GM19238 (cell line): ENCODE measurements around the gene PCNX2.

Source experiments
- DNase-seq: peaks from one replicate; pipeline ENCODE4 v3.0.0; 2011; ENCODE audit warnings: low spot score; ENCODE audit not compliant: insufficient read length

Gene PCNX2

GRCh38 chr1:233065685-233066084, 229.8 kb downstream of the PCNX2 start:
- DNase-seq, result no peak

- DNase-seq, result no peak
Measured at GRCh38 chr1:233064988-233065387, 230.5 kb downstream of the PCNX2 start.

GRCh38 chr1:233063462-233063861, 232.1 kb downstream of the PCNX2 start:
- DNase-seq, result no peak

- no peak for DNase-seq
Measured at GRCh38 chr1:233061265-233061664, 234.3 kb downstream of the PCNX2 start.

GRCh38 chr1:233060461-233060994, 235.0 kb downstream of the PCNX2 start:
- DNase-seq, result no peak

- no peak for DNase-seq
Measured at GRCh38 chr1:233057836-233058235, 237.7 kb downstream of the PCNX2 start.

- DNase-seq, result no peak
Measured at GRCh38 chr1:233055879-233056641, 239.5 kb downstream of the PCNX2 start.

- DNase-seq, result no peak
Measured at GRCh38 chr1:233045588-233045987, 249.9 kb downstream of the PCNX2 start.

- no peak for DNase-seq
Measured at GRCh38 chr1:233042834-233043233, 252.7 kb downstream of the PCNX2 start.

- DNase-seq, result no peak
Measured at GRCh38 chr1:233040494-233040893, 255.0 kb downstream of the PCNX2 start.

GRCh38 chr1:233038581-233038980, 256.9 kb downstream of the PCNX2 start:
- no peak for DNase-seq

GRCh38 chr1:233037843-233038242, 257.7 kb downstream of the PCNX2 start:
- DNase-seq, result no peak

GRCh38 chr1:233034836-233035235, 260.7 kb downstream of the PCNX2 start:
- no peak for DNase-seq

- DNase-seq, result no peak
Measured at GRCh38 chr1:233033361-233033760, 262.2 kb downstream of the PCNX2 start.

- no peak for DNase-seq
Measured at GRCh38 chr1:233032916-233033315, 262.6 kb downstream of the PCNX2 start.

- DNase-seq, result no peak
Measured at GRCh38 chr1:233031521-233031920, 264.0 kb downstream of the PCNX2 start.

- DNase-seq, result no peak
Measured at GRCh38 chr1:233027046-233027445, 268.5 kb downstream of the PCNX2 start.

GRCh38 chr1:233025567-233025966, 270.0 kb downstream of the PCNX2 start:
- DNase-seq, result no peak

GRCh38 chr1:233025157-233025556, 270.4 kb downstream of the PCNX2 start:
- no peak for DNase-seq

GRCh38 chr1:233024199-233024598, 271.3 kb downstream of the PCNX2 start:
- DNase-seq, result no peak

- no peak for DNase-seq
Measured at GRCh38 chr1:233022246-233022645, 273.3 kb downstream of the PCNX2 start.

- DNase-seq, result no peak
Measured at GRCh38 chr1:233020426-233020825, 275.1 kb downstream of the PCNX2 start.

GRCh38 chr1:233019778-233020325, 275.7 kb downstream of the PCNX2 start:
- DNase-seq, result no peak
